ENCODE data around the gene FAM124B. TPM values are rescaled to one million over a fixed set of nuclear protein-coding genes. Genes with fewer than 3 reads are reported as not detected.
"Not testable (repeated sequence)": the region's sequence is repeated elsewhere in the genome, so short reads cannot be mapped to it uniquely, and the experiment has no call there.

Gene FAM124B
- total RNA-seq, 1 donor from 2014 or later: not detected

GRCh38 chr2:224400174-224400810 is 1.6 kb downstream of the FAM124B start:
- DNase-seq (ENCODE audit: extremely low spot score, unreplicated experiment): no peak
- H3K36me3 Mint-ChIP-seq: no peaks in the 10 kb centered on the region
- H3K4me1 Mint-ChIP-seq (ENCODE audit: unreplicated experiment): peaks cover 4% of the 10 kb centered on the region
- H3K27ac Mint-ChIP-seq: no peak overlapping the region
- no peak overlapping the region for H3K4me3 Mint-ChIP-seq
- no peak for TF ChIP-seq CTCF (conservative IDR thresholded peaks at IDR 0.05)
- peaks cover 6% of the 10 kb centered on the region for H3K9me3 Mint-ChIP-seq
- peaks cover 4% of the 10 kb centered on the region for H3K27me3 Mint-ChIP-seq

- H3K4me1 Mint-ChIP-seq (ENCODE audit: unreplicated experiment): peaks cover 4% of the 10 kb centered on the region
- peaks cover 4% of the 10 kb centered on the region for H3K27me3 Mint-ChIP-seq
- no peak overlapping the region for H3K27ac Mint-ChIP-seq
- no peak overlapping the region for H3K4me3 Mint-ChIP-seq
- H3K9me3 Mint-ChIP-seq: peaks cover 6% of the 10 kb centered on the region
- no peak for DNase-seq (ENCODE audit: extremely low spot score, unreplicated experiment)
- no peak for TF ChIP-seq CTCF (conservative IDR thresholded peaks at IDR 0.05)
- no peaks in the 10 kb centered on the region for H3K36me3 Mint-ChIP-seq
Observed at GRCh38 chr2:224398289-224398688, 3.6 kb downstream of the FAM124B start.

DNA sequence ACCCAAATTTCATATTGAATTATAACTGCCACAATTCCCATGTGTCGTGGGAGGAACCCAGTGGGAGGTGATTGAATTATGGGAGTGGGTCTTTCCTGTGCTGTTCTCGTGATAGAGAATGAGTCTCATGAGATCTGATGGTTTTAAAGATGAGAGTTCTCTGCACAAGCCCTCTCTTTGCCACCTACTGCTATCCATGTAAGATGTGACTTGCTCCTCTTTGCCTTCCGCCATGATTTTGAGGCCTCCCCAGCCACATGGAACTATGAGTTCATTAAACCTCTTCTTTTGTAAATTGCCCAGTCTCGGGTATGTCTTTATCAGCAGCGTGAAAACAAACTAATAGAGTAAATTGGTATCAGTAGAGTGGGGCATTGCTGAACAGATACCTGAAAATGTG is 4.8 kb downstream of the FAM124B start:
- H3K4me1 Mint-ChIP-seq (ENCODE audit: unreplicated experiment); H3K36me3 Mint-ChIP-seq; H3K9me3 Mint-ChIP-seq; H3K27ac Mint-ChIP-seq; H3K4me3 Mint-ChIP-seq; DNase-seq (ENCODE audit: extremely low spot score, unreplicated experiment); H3K27me3 Mint-ChIP-seq: not testable (repeated sequence)

GRCh38 chr2:224395620-224396390 is 6.1 kb downstream of the FAM124B start:
- no peaks in the 10 kb centered on the region for H3K36me3 Mint-ChIP-seq
- peaks cover 6% of the 10 kb centered on the region for H3K9me3 Mint-ChIP-seq
- H3K27me3 Mint-ChIP-seq: peaks cover 4% of the 10 kb centered on the region
- no peak for TF ChIP-seq CTCF (conservative IDR thresholded peaks at IDR 0.05)
- no peak overlapping the region for H3K27ac Mint-ChIP-seq
- no peak for DNase-seq (ENCODE audit: extremely low spot score, unreplicated experiment)
- no peaks in the 10 kb centered on the region for H3K4me1 Mint-ChIP-seq (ENCODE audit: unreplicated experiment)
- H3K4me3 Mint-ChIP-seq: no peak overlapping the region

GRCh38 chr2:224393157-224393872 is 8.6 kb downstream of the FAM124B start:
- TF ChIP-seq CTCF (conservative IDR thresholded peaks at IDR 0.05): no peak
- Mint-ChIP-seq H3K9me3 (peaks cover 6% of the 10 kb centered on the region), H3K27ac (no peak overlapping the region), H3K27me3 (peaks cover 4% of the 10 kb centered on the region), H3K4me1 (ENCODE audit: unreplicated experiment) (peaks cover 6% of the 10 kb centered on the region), H3K4me3 (no peak overlapping the region), H3K36me3 (no peaks in the 10 kb centered on the region)
- DNase-seq (ENCODE audit: extremely low spot score, unreplicated experiment): no peak

DNA sequence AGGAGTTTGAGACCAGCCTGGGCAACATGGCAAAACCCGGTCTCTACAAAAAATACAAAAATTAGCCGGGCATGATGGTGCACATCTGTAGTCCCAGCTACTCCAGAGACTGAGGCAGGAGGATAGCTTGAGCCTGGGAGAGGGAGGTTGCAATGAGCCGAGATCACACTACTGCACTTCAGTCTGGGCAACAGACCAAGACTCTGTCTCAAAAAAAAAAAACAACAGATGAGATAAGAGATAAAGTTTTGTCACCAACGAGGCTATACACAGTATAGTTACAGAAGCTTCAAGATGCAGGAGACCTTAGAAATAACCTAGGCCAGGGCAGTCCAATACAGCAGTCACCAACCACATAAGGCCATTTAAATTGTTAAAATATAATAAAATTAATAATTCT is 9.4 kb downstream of the FAM124B start:
- Mint-ChIP-seq H3K4me3 (no peak overlapping the region), H3K9me3 (peaks cover 6% of the 10 kb centered on the region), H3K27me3 (peaks cover 4% of the 10 kb centered on the region), H3K4me1 (ENCODE audit: unreplicated experiment) (peaks cover 6% of the 10 kb centered on the region), H3K36me3 (no peaks in the 10 kb centered on the region), H3K27ac (no peak overlapping the region)
- no peak for DNase-seq (ENCODE audit: extremely low spot score, unreplicated experiment)
- no peak for TF ChIP-seq CTCF (conservative IDR thresholded peaks at IDR 0.05)
